Peyer's patch (tissue), 4 donors: Measurements from ENCODE around the gene SEMA5A. TPM values are rescaled to one million over a fixed set of nuclear protein-coding genes. Genes with fewer than 3 reads are reported as not detected.

Source experiments
- DNase-seq, 3 donors: peaks; one replicate each; pipeline ENCODE4 v3.0.0-alpha.2; 2017 to 2019
- H3K27ac ChIP-seq, 4 donors: fragments of 200-600 bp; sonication (generic); one replicate each; pipeline ENCODE4 v1.5.1; 2016 to 2019
- H3K27me3 ChIP-seq, 2 donors: fragments of 200-600 bp; sonication (generic); one replicate each; pipeline ENCODE4 v1.5.1; 2019
- H3K36me3 ChIP-seq, 3 donors: fragments of 200-600 bp; sonication (generic); one replicate each; pipeline ENCODE4 v1.5.1; 2016 to 2019
- H3K4me1 ChIP-seq, 4 donors: fragments of 200-600 bp; sonication (generic); one replicate each; pipeline ENCODE4 v1.5.1; 2016 to 2019
- H3K4me3 ChIP-seq, 4 donors: fragments of 200-600 bp; sonication (generic); 1 replicate in 3 of 4; 2 replicates in 1 of 4; pipeline ENCODE4 v1.5.1; 2016 to 2019; ENCODE audit warnings: mild to moderate bottlenecking in 1 of 4
- H3K9me3 ChIP-seq, 4 donors: fragments of 200-600 bp; sonication (generic); one replicate each; pipeline ENCODE4 v1.5.1; 2016 to 2019; ENCODE audit warnings: mild to moderate bottlenecking in 1 of 4
- POLR2A ChIP-seq, 2 donors: fragments of 450-650 bp; IDR thresholded peaks; one replicate each; pipeline ENCODE4 v1.5.1; 2017; ENCODE audit warnings: antibody characterized with exemption in 2 of 2, mild to moderate bottlenecking in 2 of 2, moderate library complexity in 2 of 2
- total RNA-seq, 4 donors: library from RNA; depleted of rRNA; stranded (reverse); fragments of >200 nt; gene quantifications; one replicate each; pipeline ENCODE4 v1.1.0, GENCODE V29; 2016
- TF ChIP-seq, protein P1 (sequence below), 6 experiments: fragments of 450-650 bp in 4 of 6; fragments of 200-600 bp in 2 of 6; sonication (generic) in 1 of 6; IDR thresholded peaks; one replicate each; pipeline ENCODE4 v1.5.1; 2017 to 2019; ENCODE audit warnings: antibody characterized with exemption in 6 of 6, mild to moderate bottlenecking in 3 of 6, moderate library complexity in 1 of 6

The SEMA5A gene
- total RNA-seq, 4 donors from 2014 or later: 11.6 to 22.5 (median 18.2) TPM

DNA sequence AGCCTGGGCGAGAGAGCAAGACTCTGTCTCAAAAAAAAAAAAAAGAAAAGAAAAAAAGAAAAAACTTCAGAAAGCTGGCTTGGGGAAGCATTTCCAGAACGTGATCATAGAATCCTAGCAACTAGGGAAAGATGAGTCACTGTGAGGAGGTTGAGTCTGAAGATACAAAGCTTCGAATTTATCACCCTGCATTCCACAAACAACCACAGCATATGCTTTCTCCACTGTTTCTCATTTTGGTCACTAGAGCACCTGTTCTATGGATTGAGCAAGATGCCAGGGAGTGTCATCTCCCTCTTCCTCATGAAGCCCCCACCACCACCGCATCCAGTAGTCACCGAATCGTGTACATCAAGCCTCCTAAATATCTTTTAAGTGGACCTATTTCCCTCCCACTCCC is 37.9 kb downstream of the SEMA5A start:
- H3K36me3 ChIP-seq: no peaks in the 10 kb centered on the region
- DNase-seq: no peak
- no peak overlapping the region for H3K27ac ChIP-seq
- no peaks in the 10 kb centered on the region for H3K9me3 ChIP-seq
- no peaks in the 10 kb centered on the region for H3K27me3 ChIP-seq
- TF ChIP-seq, protein P1, sequence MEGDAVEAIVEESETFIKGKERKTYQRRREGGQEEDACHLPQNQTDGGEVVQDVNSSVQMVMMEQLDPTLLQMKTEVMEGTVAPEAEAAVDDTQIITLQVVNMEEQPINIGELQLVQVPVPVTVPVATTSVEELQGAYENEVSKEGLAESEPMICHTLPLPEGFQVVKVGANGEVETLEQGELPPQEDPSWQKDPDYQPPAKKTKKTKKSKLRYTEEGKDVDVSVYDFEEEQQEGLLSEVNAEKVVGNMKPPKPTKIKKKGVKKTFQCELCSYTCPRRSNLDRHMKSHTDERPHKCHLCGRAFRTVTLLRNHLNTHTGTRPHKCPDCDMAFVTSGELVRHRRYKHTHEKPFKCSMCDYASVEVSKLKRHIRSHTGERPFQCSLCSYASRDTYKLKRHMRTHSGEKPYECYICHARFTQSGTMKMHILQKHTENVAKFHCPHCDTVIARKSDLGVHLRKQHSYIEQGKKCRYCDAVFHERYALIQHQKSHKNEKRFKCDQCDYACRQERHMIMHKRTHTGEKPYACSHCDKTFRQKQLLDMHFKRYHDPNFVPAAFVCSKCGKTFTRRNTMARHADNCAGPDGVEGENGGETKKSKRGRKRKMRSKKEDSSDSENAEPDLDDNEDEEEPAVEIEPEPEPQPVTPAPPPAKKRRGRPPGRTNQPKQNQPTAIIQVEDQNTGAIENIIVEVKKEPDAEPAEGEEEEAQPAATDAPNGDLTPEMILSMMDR (IDR thresholded peaks at IDR 0.05): no peak
- no peak for TF ChIP-seq POLR2A (IDR thresholded peaks at IDR 0.05)
- H3K4me3 ChIP-seq: no peak overlapping the region
- H3K4me1 ChIP-seq: no peaks in the 10 kb centered on the region

DNA sequence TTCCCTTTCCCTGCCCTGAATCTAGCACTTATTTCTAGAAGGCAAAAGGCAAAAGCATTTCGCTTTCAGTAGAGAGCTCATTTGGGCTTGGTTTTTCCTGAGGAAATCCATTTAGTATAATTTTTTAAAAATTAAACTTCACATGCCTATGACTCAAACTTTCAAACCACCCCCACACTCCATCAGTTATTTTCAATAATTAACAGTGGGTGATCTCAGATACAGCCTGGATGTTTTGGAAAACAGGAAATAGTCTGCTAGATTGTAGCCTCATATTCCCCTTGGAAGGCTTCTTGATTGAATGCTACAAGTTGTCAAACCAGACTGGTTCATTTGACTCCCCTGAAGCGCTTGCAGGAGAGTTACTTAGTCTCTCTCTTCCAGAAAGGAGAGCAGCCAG is 40.6 kb downstream of the SEMA5A start:
- Histone ChIP-seq H3K27ac (no peak overlapping the region), H3K9me3 (no peaks in the 10 kb centered on the region), H3K4me1 (no peaks in the 10 kb centered on the region), H3K27me3 (no peaks in the 10 kb centered on the region), H3K4me3 (no peak overlapping the region), H3K36me3 (no peaks in the 10 kb centered on the region)
- no peak for DNase-seq
- TF ChIP-seq, protein P1 (IDR thresholded peaks at IDR 0.05): no peak
- TF ChIP-seq POLR2A (IDR thresholded peaks at IDR 0.05): no peak

DNA sequence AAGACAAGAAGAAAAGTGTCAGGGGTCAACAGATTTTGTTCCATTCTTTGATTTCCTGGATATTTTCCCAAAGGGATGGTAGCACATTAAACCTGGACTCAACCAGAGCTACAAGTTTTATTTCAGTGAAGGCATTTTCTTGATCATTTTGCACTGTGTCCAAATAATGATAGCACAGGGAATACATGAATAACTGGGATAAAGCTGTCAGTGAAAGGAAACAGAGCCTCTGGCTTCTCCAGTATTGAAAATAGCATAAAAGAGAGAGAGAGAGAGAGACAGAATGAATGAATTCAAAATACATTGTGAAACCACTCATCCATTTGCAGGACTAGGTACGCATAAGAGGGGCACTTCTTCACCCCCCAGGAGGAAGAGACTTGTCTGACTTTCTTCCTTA is 43.0 kb downstream of the SEMA5A start:
- H3K27ac ChIP-seq: no peak overlapping the region
- H3K36me3 ChIP-seq: no peaks in the 10 kb centered on the region
- no peaks in the 10 kb centered on the region for H3K4me1 ChIP-seq
- no peaks in the 10 kb centered on the region for H3K27me3 ChIP-seq
- no peak overlapping the region for H3K4me3 ChIP-seq
- no peak for TF ChIP-seq POLR2A (IDR thresholded peaks at IDR 0.05)
- TF ChIP-seq, protein P1 (IDR thresholded peaks at IDR 0.05): no peak
- no peak for DNase-seq
- H3K9me3 ChIP-seq: no peaks in the 10 kb centered on the region

DNA sequence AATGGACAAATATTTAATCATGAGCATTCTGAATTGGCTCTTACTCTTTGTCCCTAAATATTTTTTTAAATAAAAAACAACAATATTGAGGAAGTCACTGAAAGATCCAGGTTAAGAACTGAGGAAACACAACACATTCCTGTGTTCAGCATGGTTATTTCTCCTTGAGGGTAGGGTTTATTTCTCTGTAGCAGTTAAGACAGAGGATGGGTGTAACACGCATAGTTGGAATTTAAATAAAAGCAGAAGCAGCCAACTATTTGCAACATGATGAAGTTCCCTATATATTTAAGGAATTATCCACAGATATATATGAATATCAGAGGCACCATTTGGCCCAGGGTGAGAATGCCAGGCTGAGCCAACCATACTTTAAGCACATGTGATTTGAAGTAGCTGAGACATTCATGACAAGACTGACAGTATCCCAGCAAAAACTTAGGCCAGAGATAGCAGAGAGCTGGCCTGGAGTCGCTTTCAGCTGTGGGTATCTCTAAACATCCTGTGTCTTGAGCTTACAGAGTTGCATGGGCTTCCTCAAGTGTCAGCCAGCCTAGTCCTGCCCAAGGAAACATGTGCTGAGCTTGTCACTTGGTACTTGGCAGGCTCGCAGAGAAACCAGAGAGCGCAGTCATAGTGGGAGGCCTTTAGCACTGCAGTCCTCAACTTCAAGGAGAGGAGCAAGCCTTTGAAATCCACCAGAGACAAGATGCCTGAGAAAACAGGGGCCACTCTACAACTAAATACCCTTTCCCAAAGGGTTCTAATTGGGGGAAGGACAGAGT is 43.6 kb downstream of the SEMA5A start:
- no peaks in the 10 kb centered on the region for H3K27me3 ChIP-seq
- no peak for TF ChIP-seq POLR2A (IDR thresholded peaks at IDR 0.05)
- TF ChIP-seq, protein P1 (IDR thresholded peaks at IDR 0.05): no peak
- no peak overlapping the region for H3K27ac ChIP-seq
- H3K4me1 ChIP-seq: no peaks in the 10 kb centered on the region
- no peak overlapping the region for H3K4me3 ChIP-seq
- no peaks in the 10 kb centered on the region for H3K36me3 ChIP-seq
- H3K9me3 ChIP-seq: no peaks in the 10 kb centered on the region
- no peak for DNase-seq

DNA sequence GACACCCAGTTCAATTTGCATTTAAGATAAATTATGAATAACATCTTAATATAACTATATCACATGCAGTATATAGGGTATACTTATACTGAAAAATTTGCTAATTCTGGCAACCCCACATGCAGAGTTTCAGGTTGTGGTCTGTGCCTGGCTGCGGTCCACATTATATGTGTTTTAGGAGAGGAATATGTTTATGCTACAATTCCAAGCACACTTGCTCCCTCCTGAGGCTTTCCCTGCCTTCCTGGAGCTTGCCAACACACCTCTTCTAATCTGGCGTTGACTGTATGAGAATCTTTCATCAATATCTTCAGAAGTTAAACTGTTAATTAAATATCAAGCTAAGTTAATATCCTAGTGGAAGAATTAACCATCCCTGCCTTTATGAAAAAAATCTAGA is 45.2 kb downstream of the SEMA5A start:
- Histone ChIP-seq H3K36me3 (no peaks in the 10 kb centered on the region), H3K9me3 (no peaks in the 10 kb centered on the region), H3K27me3 (no peaks in the 10 kb centered on the region), H3K4me1 (no peaks in the 10 kb centered on the region), H3K4me3 (no peak overlapping the region), H3K27ac (no peak overlapping the region)
- DNase-seq: no peak
- no peak for TF ChIP-seq POLR2A (IDR thresholded peaks at IDR 0.05)
- TF ChIP-seq, protein P1 (IDR thresholded peaks at IDR 0.05): no peak
